HG02763 (cell line): ENCODE data around the gene FTL.
A peak's percentile ranks its signal among the peaks of the same experiment; 100 is the strongest.

Source experiments
- ATAC-seq: cut with Tn5 transposase; IDR thresholded peaks from one replicate; pipeline ENCODE4 v1.9.1; 2021; ENCODE audit warnings: mild to moderate bottlenecking, moderate library complexity; ENCODE audit not compliant: unreplicated experiment

FTL gene

DNA sequence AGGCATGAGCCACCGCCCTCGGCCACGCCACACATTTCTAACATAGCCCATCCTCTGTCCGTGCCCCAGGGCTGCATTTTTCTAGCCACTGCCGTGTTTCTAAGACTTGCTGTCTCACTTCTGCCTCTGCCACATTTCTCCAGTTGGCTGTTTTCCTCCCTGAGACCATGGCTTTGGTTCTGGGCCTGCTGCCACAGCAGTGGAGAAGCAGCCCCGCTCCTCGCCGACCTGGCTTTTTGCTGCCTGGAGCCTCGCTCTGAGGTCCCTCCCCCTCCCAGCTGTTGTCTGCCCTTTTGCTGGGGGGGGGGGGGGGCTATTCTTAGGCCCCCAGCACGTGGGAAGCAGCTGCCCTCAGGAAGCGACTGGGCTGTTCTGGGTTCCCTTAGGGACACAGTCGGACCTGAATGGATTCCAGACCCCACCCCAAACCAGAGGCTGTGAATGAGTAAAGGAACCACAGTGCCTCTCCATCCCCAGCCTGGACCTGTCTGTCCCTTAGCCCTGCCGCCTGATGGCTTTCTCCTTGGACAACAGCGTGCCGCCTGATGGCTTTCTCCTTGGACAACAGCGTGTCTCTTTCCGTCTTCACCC, 24.7 kb downstream of the FTL start:
- no peak for ATAC-seq

DNA sequence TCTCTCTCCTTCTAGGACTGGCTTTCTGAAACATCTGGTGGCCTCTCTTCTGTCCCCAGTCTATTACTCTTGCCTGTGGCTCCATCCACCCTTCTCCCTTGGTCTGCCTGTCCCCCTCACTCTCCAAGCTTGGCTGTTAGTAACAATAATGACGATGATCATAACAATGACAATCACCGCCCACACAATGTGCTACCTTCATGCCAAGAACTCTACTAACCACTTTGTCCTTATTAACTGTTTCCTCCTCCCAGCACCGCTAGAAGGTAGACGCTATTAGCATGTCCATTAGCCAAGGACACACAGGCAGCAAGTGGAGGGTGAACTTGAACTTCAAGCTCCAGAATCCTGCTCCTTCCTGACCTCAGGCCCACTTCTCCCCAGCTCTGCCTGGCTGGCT, 25.3 kb downstream of the FTL start:
- no peak for ATAC-seq

DNA sequence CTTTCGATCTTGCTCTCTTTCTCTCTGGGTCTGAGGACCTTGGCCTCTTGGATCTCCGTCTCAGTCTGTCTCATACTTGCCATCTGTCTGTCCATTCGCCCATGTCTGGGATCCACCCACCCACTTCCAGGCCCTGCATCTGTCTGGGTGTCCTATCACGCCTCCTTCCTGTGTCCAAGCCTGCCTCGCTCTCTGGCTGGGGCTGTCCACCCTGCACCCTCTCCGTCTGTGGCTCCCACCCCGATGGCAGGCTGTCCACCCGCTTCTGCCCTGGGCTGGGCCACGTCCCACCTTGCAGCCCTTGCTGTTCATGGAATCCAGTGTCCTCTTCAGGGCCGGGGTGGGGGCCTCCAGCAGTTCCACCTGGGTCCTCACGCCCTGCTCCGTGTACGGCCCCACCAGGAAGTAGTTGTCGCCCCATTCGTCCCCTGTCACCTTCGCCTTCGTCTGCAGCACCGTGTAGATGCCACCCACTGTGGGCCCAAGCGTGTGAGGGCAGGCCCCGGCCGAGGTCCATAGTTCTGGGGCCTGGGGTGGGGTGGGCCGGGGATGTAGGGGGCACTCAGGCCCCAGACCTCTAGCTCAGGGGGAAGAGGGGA, 26.0 kb downstream of the FTL start:
- ATAC-seq = no peak

DNA sequence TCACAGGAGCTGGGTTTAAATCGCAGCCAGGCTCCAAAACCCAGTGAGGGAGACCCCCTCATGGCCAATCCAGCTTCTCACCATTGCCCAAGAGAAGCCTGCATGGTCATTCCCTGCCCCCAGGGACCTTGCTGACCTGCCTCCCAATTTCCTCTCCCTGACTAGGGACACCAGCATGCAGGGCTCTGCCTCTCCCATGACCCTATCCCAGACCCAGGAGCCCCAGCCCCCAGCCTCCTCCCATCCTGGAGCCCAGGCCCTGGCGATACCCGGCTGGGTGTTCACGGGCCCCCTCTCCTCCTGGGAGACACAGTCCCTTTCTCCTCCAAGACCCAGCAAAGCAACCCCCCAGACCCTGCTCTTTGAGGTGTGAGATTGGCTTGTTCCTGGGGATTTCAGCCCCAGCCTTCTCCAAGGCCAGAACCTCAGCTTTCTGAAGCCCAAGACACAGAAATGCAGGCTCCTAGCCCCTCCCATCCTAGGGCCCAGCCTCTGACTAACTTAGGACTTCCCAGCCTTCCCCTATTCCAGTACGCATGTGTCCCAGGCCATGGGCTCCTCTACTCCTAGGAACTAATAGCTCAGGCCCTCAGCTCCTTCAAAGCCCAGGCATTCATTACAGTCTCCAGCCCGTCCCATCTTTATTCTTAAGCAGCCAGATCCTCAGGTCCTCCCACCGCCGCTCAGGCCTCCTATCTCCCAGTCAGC, 26.9 kb downstream of the FTL start:
- no peak for ATAC-seq

DNA sequence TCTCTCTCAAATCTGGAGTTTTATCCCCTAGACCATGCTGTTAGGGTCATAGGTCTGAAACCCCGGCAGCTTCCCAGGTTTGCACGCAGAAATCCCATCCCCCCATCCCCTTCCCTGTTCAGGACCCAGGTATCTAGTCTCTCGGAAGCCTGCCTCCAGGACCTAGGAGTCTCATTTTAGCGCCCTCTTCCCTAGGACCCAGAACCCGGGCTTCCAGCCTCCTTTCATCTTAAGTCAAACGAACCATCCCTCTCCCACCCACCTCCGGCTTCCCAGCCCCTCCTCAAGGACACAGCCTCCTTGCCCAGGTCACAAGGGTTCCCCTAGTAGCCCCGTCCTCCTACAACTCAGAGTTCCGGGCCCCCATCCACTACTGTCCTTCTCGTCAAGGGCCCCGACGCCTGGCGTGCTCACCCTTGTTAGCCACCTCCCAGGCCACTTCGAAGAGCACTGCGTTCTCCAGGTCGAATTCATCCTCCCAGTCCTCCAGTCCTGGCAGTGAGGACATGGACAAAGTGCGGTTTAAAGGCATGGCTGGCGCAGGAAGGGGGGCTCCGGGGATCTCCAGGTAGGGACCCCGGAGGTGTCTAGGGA, 27.6 kb downstream of the FTL start:
- ATAC-seq = peak; percentile 2

DNA sequence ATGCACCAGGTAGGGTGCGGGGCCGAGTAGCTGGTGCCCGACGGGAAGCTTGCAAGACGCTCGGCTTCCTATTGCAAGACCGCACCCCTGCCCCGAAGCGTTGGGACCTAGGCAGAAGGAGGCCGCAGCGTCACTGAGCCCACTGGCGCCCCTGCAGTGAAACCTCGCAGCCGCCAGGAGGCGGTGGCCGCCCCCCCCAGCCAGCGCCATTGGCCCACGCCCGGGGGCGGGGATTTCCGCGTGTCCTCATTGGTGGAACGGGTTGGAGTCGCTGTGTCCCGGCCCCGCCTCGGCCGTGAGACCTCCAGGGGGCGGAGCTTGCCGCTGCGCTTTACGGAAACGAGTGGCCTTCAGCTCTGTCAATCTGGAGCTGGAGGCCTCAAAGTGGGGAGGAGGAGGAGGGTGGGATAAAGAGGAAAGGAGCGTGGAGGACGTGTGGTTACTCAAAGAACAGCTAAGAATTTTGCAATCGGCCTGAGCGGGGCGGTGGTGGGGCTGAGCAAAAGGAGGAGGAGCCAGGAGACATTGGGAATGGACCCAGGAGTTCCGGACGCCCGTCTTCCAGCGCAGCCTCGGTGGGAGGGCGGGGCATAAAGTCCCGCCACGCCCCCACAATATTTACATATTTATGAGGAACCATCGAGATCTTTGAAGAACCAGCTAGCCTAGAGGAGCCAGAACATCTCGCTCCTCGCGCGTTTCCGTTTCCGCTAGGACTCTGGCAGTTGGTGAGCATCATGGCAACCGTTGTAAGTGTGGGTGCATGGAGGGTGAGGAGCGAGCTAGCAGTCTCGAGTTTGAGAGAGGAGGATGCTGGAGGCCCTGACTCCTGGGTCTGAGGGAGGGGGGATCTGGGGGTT, 28.3 kb downstream of the FTL start, which contains the start of the genes GYS1 and RUVBL2:
Gene GYS1, minus strand, starts transcription at position 135 of the 860 bp plus-strand sequence. CDS start 197 bp downstream, outside the sequence.
Gene RUVBL2, plus strand, starts transcription at position 713 of the 860 bp plus-strand sequence. Its CDS starts 25 bp downstream, at position 738.
- peak; percentile 86 for ATAC-seq

DNA sequence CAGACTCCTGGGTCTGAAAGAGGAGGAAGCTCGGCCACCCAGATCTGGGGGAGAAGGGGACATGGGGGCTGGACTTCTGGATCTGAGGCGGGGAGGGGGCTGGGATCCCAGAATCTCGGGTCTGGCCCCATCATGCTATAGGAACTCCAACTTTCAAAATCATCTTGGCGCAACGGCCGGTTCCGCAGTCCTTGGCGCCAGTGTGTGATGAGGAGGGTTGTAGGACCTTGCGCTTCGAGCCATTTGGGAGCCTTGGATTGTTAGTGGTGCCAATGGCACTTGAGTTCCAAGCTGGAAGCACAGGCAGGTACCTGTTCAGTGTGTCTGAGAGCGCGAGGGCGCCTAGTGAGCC, 28.9 kb downstream of the FTL start:
- no peak for ATAC-seq

DNA sequence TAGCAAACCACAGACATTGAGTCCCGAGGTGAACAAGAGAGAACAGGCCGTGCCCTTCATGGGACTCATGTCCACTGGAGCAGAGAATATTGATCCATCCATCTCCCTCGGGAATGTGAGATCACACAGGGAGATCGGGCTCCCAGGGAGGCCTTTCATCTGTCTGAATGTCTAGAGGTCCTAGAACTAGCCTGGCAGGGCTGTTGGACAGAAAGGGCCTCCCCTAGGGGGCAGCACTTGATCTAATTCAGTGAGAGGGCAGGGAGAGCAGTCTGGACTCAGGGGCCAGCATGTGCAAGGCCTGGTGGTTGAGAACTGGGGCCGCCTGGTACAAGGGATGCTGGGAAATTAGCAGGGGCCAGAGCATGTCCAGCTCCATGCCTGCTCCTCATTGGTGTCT, 32.9 kb downstream of the FTL start:
- ATAC-seq = no peak

DNA sequence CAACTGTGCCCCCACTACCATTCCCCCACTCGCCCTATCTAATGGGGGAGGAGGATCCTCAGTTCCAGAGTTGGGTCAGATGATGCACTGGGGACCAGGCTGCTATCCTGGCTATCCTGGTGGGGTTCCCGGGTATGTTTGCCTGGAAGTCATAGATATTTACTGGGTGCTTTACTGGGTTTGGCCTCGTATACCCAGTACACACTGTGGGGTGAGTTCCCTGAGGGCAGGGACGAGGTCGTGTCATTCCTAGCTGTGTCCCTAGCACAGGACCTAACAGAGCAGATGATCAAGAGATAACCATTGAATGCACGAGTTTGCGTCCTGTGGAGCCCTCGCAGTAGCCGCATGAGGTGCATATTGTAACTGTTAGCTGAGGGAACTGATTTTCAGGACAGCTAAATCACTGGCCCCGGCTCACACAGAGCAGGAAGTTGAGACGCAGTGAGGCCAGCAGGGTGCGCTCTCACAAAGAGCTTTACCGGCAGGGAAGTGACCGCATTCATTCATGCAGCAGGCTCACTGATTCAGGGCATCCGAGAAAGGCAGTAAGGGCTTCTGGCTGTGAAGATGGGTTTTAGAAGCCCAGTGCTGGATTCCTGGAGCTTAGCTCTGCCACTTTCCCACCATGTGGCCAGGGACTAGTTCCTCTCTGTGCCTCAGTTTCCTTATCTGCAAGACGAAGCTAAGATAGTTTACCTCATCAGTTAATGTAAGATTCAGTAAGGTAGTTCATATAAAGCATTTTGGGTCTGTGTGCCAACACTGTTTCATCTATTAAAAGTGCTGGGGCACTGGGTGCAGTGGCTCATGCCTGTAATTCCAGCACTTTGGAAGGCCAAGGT, 34.6 kb downstream of the FTL start:
- no peak for ATAC-seq

DNA sequence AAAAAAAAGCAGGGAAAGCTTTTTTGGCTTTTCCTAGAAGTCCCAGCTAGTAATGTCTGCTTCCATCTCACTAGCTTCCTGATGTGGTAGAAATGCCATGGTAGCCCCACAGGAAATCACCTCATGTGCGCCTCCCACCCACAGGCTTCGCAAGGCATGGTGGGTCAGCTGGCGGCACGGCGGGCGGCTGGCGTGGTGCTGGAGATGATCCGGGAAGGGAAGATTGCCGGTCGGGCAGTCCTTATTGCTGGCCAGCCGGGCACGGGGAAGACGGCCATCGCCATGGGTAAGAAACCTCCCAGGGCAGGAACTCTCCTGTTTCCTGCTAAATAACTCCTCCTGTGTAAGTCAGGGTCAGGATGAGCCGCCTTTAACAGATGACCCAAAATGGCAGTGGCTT, 39.0 kb downstream of the FTL start:
- ATAC-seq = no peak

DNA sequence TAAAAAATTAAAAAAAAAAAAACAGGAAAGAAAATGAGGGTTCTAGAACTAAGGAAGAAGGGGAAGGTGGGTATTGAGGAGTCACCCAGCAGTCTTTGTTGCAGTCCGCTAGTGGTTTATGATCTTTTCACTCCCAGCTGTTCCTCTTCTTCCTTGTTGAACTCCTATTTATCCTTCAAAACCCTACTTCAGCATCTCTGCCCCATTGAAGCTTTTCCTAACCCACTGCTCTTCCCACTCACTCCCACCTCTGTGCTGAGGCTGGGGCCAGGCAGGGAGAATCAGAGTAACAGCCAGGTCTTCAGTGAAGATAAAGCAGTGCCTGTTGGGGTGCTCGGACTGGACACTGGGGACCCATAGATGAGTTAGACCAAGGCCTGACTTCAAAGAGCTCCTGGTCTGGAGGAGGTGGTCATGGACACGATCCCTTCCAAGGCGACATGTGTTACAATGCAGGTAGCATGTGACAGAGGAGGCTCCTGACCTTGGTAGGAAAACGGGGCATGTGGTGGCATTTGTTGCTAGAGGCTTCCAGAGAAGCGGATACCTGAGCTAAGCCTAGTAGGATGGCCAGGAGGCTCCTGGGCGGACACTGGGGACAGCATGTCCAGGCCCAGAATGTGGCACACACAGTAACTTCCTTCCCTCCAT, 40.0 kb downstream of the FTL start:
- ATAC-seq = no peak

DNA sequence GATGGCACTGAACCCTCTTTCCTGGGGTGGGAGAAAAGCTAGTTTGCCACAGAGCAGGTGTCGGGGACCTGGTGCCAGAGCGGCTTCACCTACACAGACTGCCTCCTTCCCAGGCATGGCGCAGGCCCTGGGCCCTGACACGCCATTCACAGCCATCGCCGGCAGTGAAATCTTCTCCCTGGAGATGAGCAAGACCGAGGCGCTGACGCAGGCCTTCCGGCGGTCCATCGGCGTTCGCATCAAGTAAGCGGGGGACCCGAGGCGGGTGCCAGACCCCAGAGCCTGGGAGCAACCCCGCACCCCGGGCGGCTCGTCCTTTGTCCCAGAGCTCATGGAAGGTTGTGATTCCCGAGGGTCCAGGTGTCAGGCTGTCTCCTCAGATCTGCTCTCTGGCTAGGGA, 41.8 kb downstream of the FTL start:
- no peak for ATAC-seq

DNA sequence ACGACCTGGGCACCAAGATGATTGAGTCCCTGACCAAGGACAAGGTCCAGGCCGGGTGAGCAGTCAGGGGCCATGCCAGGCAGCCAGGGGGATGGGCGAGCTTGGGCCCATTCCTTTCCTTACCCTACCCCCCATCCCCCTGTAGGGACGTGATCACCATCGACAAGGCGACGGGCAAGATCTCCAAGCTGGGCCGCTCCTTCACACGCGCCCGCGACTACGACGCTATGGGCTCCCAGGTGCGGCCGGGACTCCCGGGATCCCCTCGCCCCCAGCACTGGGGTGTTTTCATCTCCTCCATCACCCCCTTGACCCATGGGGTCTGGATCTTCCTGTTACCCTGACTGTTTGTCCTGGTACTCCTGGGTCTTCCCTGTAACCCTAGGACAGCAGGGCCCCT, 44.7 kb downstream of the FTL start:
- ATAC-seq = no peak

DNA sequence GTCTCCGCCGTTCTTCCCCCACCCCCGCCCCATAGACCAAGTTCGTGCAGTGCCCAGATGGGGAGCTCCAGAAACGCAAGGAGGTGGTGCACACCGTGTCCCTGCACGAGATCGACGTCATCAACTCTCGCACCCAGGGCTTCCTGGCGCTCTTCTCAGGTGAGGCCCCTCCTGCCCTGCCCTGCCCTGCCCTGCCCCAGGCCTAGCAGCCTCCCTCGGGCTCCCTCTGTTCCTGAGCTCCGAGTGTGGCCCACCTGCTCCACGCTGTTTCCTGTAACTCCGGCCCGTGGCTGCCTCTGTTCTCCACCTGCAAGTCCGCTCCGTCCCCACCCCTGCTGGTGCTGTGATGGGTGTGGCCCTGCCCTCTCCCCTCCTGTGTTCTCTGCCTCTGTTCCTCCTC, 45.3 kb downstream of the FTL start:
- ATAC-seq = no peak

DNA sequence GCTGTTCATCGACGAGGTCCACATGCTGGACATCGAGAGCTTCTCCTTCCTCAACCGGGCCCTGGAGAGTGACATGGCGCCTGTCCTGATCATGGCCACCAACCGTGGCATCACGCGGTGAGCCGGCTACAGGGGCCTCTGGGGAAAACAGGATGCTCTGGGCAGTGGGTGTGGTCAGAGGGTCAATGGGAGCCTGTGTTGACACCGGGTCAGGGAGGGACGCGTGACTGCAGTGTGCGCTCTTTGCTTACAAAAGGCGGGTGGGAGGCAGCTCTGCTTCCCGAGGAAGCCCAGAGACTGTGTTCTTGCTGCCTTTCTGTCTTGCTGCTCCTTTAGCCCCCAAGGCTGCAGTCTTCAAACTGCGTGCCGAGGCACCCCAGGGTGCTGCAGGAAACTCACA, 46.1 kb downstream of the FTL start:
- ATAC-seq = no peak

DNA sequence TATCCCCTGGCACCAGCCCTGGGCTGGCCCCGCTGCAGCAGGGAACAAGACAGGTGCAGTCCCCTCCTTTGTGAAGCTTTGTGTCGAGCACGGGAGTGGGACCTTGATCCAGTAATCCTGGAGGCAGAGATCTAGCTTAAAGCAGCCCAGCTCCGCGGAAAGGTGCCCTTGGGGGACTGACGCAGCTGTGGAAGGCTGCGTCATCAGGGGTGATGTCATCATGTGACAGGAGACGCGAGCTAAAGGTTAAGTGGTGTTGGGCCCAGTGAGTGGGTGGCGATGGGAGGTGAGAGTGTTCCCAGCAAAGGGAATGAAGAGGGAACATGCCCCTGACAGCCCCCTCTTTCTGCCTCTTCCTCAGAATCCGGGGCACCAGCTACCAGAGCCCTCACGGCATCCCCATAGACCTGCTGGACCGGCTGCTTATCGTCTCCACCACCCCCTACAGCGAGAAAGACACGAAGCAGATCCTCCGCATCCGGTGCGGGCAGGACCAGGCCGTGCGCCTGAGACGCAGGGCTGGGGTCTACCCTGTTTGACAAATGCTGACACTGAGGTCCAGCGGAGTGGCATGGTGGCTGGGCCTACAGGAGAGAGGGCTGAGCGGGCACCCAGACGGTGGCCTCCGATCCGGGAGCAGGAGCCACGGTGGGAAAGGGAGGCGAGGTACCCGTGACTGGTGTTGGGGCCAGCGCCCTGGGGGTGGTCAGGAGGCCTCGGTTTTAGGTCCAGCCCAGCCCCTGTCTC, 49.2 kb downstream of the FTL start:
- ATAC-seq = no peak

DNA sequence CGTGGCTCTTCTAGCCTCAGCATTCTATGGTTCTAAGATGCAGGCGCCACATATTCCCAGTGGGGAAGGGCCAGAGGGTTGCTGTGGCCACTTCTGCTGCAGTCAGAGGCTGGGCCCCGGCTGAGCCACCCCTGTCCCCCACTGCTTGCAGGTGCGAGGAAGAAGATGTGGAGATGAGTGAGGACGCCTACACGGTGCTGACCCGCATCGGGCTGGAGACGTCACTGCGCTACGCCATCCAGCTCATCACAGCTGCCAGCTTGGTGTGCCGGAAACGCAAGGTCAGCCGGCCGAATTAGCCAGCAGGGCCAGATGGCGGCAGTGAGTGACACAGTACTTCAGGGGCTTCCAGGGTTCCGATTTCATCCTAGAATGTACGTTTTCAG, 49.8 kb downstream of the FTL start:
- ATAC-seq = no peak

DNA sequence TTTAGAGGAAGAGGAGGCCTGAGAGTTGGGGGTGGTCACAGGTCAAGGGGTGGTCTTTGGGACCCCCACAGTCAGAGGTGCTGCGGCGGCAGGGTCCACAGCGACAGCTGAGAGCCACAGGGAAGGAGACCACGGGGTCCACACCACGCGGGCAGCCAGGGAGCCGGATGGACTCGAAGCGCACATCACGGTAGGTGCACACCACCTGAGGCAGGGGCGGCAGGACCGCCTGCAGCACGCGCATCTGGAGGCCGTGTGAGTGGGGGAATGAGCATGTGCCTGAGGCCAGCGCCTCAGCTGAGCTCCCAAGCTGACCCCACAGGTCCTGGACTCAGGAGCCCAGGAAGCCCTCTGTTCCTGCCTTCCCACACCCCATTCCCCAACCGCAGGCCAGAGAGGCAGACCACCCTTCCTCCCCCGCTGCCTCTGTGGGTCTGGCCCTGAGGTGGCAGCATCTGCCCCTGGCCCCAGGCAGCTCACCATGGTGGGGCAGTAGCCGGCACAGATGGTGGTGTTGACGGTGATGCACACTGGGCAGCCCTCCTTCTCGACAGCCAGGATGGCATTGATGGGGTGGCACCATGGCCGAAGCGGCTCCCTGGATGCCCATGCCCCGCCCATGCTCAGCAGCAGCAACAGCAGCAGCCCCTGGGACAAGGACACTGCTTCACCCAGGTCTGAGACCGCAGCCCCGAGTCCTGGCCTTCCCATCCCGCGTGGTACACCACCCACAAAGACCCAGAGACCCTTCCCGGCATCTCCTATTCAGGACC, 51.1 kb downstream of the FTL start:
- ATAC-seq = no peak
